Neural progenitor cell (in vitro differentiated cells): ENCODE results near the gene BTBD3. TPM values are rescaled to one million over a fixed set of nuclear protein-coding genes. Genes with fewer than 3 reads are reported as not detected.

Experiments
- DNase-seq: peaks from one replicate; pipeline ENCODE4 v3.0.0-alpha.2; 2016; ENCODE audit warnings: low spot score
- H2AFZ ChIP-seq: fragments of 200-600 bp; sonication (generic); replicated peaks from 2 replicates; pipeline ENCODE4 v1.6.1; 2016; ENCODE audit warnings: antibody characterized with exemption
- H3F3A ChIP-seq: fragments of 200-600 bp; sonication (generic); 2 replicates; pipeline ENCODE4 v1.6.1; 2016; ENCODE audit warnings: antibody characterized with exemption, low read depth
- H3K27ac ChIP-seq: fragments of 200-600 bp; sonication (generic); 2 replicates; pipeline ENCODE4 v1.5.1; 2016; ENCODE audit warnings: mild to moderate bottlenecking
- H3K27me3 ChIP-seq: fragments of 200-600 bp; sonication (generic); 2 replicates; pipeline ENCODE4 v1.6.1; 2016; ENCODE audit warnings: mild to moderate bottlenecking, moderate library complexity
- H3K36me3 ChIP-seq: fragments of 200-600 bp; sonication (generic); 2 replicates; pipeline ENCODE4 v1.5.1; 2016
- H3K4me1 ChIP-seq: fragments of 200-600 bp; sonication (generic); 2 replicates; pipeline ENCODE4 v1.6.1; 2016; ENCODE audit warnings: mixed run types
- H3K4me2 ChIP-seq: fragments of 200-600 bp; sonication (generic); 2 replicates; pipeline ENCODE4 v1.6.1; 2016
- H3K4me3 ChIP-seq: fragments of 200-600 bp; sonication (generic); 2 replicates; pipeline ENCODE4 v1.5.1; 2016
- H3K79me2 ChIP-seq: fragments of 200-600 bp; sonication (generic); 2 replicates; pipeline ENCODE4 v1.6.1; 2016; ENCODE audit warnings: low read depth
- H3K9ac ChIP-seq: fragments of 200-600 bp; sonication (generic); 2 replicates; pipeline ENCODE4 v1.6.1; 2016
- H3K9me3 ChIP-seq: fragments of 200-600 bp; sonication (generic); 2 replicates; pipeline ENCODE4 v1.5.1; 2016; ENCODE audit warnings: low read depth
- H4K20me1 ChIP-seq: fragments of 200-600 bp; sonication (generic); 2 replicates; pipeline ENCODE4 v1.6.1; 2016; ENCODE audit warnings: low read depth
- H3K27ac Mint-ChIP-seq: 3 replicates; pipeline ENCODE4 v1.8.0; 2021; ENCODE audit warnings: mixed read lengths
- H3K27me3 Mint-ChIP-seq: 2 replicates; pipeline ENCODE4 v1.8.0; 2022; ENCODE audit warnings: low read depth, mild to moderate bottlenecking, inconsistent platforms, moderate library complexity, mixed read lengths; ENCODE audit not compliant: insufficient read depth
- H3K36me3 Mint-ChIP-seq: 3 replicates; pipeline ENCODE4 v1.8.0; 2021; ENCODE audit warnings: mixed read lengths
- H3K4me1 Mint-ChIP-seq: 3 replicates; pipeline ENCODE4 v1.8.0; 2021; ENCODE audit warnings: mixed read lengths
- H3K4me3 Mint-ChIP-seq: 3 replicates; pipeline ENCODE4 v1.8.0; 2021; ENCODE audit warnings: mild to moderate bottlenecking, moderate library complexity, mixed read lengths
- H3K9me3 Mint-ChIP-seq: 3 replicates; pipeline ENCODE4 v1.8.0; 2020; ENCODE audit warnings: mixed read lengths
- CTCF ChIP-seq: fragments of 200-600 bp; sonication (generic); IDR thresholded peaks from 2 replicates; pipeline ENCODE4 v1.5.1; 2017; ENCODE audit warnings: antibody characterized with exemption, mild to moderate bottlenecking
- EZH2 ChIP-seq: fragments of 200-600 bp; sonication (generic); IDR thresholded peaks from 2 replicates; pipeline ENCODE4 v1.6.1; 2017; ENCODE audit warnings: antibody characterized with exemption, mild to moderate bottlenecking, moderate library complexity
- EZH2phosphoT487 ChIP-seq: fragments of 200-600 bp; sonication (generic); IDR thresholded peaks from 2 replicates; pipeline ENCODE4 v1.6.1; 2017; ENCODE audit warnings: antibody characterized with exemption
- total RNA-seq: library from RNA; depleted of rRNA; stranded (reverse); fragments of >200 nt; gene quantifications from 2 replicates; pipeline ENCODE4 v1.2.3, GENCODE V29; 2015; ENCODE audit warnings: low replicate concordance

BTBD3 gene
- total RNA-seq, 1 donor from 2014 or later = 114 TPM

GRCh38 chr20:11966186-11966585, 48.5 kb downstream of the BTBD3 start:
- Mint-ChIP-seq H3K27me3 (no peaks in the 10 kb centered on the region), H3K27ac (no peak overlapping the region), H3K4me1 (no peaks in the 10 kb centered on the region), H3K4me3 (no peak overlapping the region), H3K36me3 (no peaks in the 10 kb centered on the region), H3K9me3 (no peaks in the 10 kb centered on the region)
- no peak overlapping the region for H3K4me2 ChIP-seq
- no peak overlapping the region for H3K27ac ChIP-seq
- no peaks in the 10 kb centered on the region for H3K79me2 ChIP-seq
- H2AFZ ChIP-seq = no peak overlapping the region
- no peak overlapping the region for H3K4me3 ChIP-seq
- no peaks in the 10 kb centered on the region for H3F3A ChIP-seq
- H3K27me3 ChIP-seq = no peaks in the 10 kb centered on the region
- no peaks in the 10 kb centered on the region for H3K9me3 ChIP-seq
- no peaks in the 10 kb centered on the region for H3K36me3 ChIP-seq
- no peak for DNase-seq
- no peaks in the 10 kb centered on the region for H4K20me1 ChIP-seq
- no peak for TF ChIP-seq EZH2phosphoT487
- no peak for TF ChIP-seq CTCF
- no peak for TF ChIP-seq EZH2
- no peaks in the 10 kb centered on the region for H3K4me1 ChIP-seq
- H3K9ac ChIP-seq = no peak overlapping the region

GRCh38 chr20:11970243-11970836, 52.6 kb downstream of the BTBD3 start:
- no peak for TF ChIP-seq CTCF
- no peak for TF ChIP-seq EZH2phosphoT487
- no peak for TF ChIP-seq EZH2
- no peak for DNase-seq
- H3K79me2 ChIP-seq = no peaks in the 10 kb centered on the region

GRCh38 chr20:11972478-11972877, 54.8 kb downstream of the BTBD3 start:
- H3K36me3 ChIP-seq = no peaks in the 10 kb centered on the region
- no peaks in the 10 kb centered on the region for H3K36me3 Mint-ChIP-seq
- H3K27me3 ChIP-seq = no peaks in the 10 kb centered on the region
- DNase-seq = no peak
- no peak overlapping the region for H3K4me2 ChIP-seq
- no peaks in the 10 kb centered on the region for H3K79me2 ChIP-seq
- H3K27ac Mint-ChIP-seq = no peak overlapping the region
- H3K4me3 ChIP-seq = no peak overlapping the region
- H3K4me1 Mint-ChIP-seq = no peaks in the 10 kb centered on the region
- H3K4me1 ChIP-seq = no peaks in the 10 kb centered on the region
- no peaks in the 10 kb centered on the region for H3K9me3 Mint-ChIP-seq
- H4K20me1 ChIP-seq = no peaks in the 10 kb centered on the region
- H3K27me3 Mint-ChIP-seq = peaks cover 3% of the 10 kb centered on the region
- no peak overlapping the region for H2AFZ ChIP-seq
- no peaks in the 10 kb centered on the region for H3K9me3 ChIP-seq
- no peaks in the 10 kb centered on the region for H3F3A ChIP-seq
- H3K9ac ChIP-seq = no peak overlapping the region
- no peak overlapping the region for H3K27ac ChIP-seq
- no peak overlapping the region for H3K4me3 Mint-ChIP-seq
- TF ChIP-seq CTCF (no peak), EZH2phosphoT487 (no peak), EZH2 (no peak)

More at GRCh38 chr20:11970243-11970836, 52.6 kb downstream of the BTBD3 start:
- Histone ChIP-seq H3K9me3 (no peaks in the 10 kb centered on the region), H3K27ac (no peak overlapping the region), H3K36me3 (no peaks in the 10 kb centered on the region), H3F3A (no peaks in the 10 kb centered on the region), H4K20me1 (no peaks in the 10 kb centered on the region), H3K4me3 (no peak overlapping the region), H3K4me2 (no peak overlapping the region), H3K9ac (no peak overlapping the region), H3K27me3 (no peaks in the 10 kb centered on the region), H3K4me1 (no peaks in the 10 kb centered on the region), H2AFZ (no peak overlapping the region)
- Mint-ChIP-seq H3K9me3 (no peaks in the 10 kb centered on the region), H3K4me1 (no peaks in the 10 kb centered on the region), H3K27ac (no peak overlapping the region), H3K4me3 (no peak overlapping the region), H3K27me3 (peaks cover 3% of the 10 kb centered on the region), H3K36me3 (no peaks in the 10 kb centered on the region)
